NCI-H2171 (cell line): ENCODE data around the gene THBD.

ENCODE experiments used
- DNase-seq: peaks from one replicate; lab custom pipeline; 2025; lab: John Stamatoyannopoulos, UW

The THBD gene

GRCh38 chr20:23010096-23010495, 39.4 kb downstream of the THBD start:
- DNase-seq, result no peak

- no peak for DNase-seq
Observed at GRCh38 chr20:23009636-23010035, 39.8 kb downstream of the THBD start.

GRCh38 chr20:23008667-23009066, 40.8 kb downstream of the THBD start:
- no peak for DNase-seq

GRCh38 chr20:23007886-23008655, 41.4 kb downstream of the THBD start:
- DNase-seq, result no peak

- DNase-seq, result no peak
Observed at GRCh38 chr20:23007462-23007861, 42.0 kb downstream of the THBD start.

- DNase-seq, result no peak
Observed at GRCh38 chr20:23005776-23006175, 43.7 kb downstream of the THBD start.

GRCh38 chr20:23003881-23004460, 45.5 kb downstream of the THBD start:
- no peak for DNase-seq

GRCh38 chr20:23003077-23003635, 46.3 kb downstream of the THBD start:
- DNase-seq, result no peak

GRCh38 chr20:23002276-23002675, 47.2 kb downstream of the THBD start:
- no peak for DNase-seq

- DNase-seq, result no peak
Observed at GRCh38 chr20:23000232-23000947, 49.1 kb downstream of the THBD start.

- DNase-seq, result no peak
Observed at GRCh38 chr20:22999756-23000155, 49.7 kb downstream of the THBD start.

- no peak for DNase-seq
Observed at GRCh38 chr20:22998476-22998875, 51.0 kb downstream of the THBD start.

- no peak for DNase-seq
Observed at GRCh38 chr20:22995923-22996322, 53.5 kb downstream of the THBD start.
